ENCODE measurements around the gene LAMP1.

DNA sequence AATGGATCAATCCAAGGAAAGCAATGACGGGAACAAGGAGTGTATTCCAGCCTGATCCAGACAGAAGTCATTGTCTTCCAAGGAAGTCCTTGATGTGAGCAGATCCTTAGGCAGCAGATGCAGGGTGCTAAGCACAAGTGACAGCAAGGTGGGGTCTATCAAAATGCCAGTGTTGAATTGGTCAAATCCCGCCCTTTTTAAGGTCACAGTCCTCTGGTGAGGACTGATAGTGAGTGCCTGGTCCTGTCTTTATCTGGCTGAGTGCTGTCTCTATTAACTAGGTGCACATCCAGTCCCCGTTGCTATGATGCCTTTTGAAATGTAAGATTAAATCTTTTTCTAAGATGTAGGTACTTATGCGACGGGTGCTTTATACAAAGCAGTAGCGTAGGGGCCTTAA lies 1.3 kb upstream of the LAMP1 start:
- TF ChIP-seq CTCF (conservative IDR thresholded peaks at IDR 0.05; ENCODE audit: low read depth, low read length): no peak
- TF ChIP-seq EZH2 (IDR thresholded peaks at IDR 0.05; ENCODE audit: low read length, unreplicated experiment): no peak

All from PC-3 (cell line).